PC-9 (cell line): ENCODE measurements around the gene GUK1.

ENCODE experiments used
- CTCF ChIP-seq: fragments of 200-600 bp; sonication (generic); conservative IDR thresholded peaks from 2 replicates; pipeline ENCODE4 v1.6.1; 2017; ENCODE audit warnings: mixed run types, antibody characterized with exemption, mild to moderate bottlenecking, moderate library complexity
- EZH2 ChIP-seq: fragments of 200-600 bp; sonication (generic); IDR thresholded peaks from 2 replicates; pipeline ENCODE4 v1.8.0; 2017; ENCODE audit warnings: antibody characterized with exemption, low read depth

DNA sequence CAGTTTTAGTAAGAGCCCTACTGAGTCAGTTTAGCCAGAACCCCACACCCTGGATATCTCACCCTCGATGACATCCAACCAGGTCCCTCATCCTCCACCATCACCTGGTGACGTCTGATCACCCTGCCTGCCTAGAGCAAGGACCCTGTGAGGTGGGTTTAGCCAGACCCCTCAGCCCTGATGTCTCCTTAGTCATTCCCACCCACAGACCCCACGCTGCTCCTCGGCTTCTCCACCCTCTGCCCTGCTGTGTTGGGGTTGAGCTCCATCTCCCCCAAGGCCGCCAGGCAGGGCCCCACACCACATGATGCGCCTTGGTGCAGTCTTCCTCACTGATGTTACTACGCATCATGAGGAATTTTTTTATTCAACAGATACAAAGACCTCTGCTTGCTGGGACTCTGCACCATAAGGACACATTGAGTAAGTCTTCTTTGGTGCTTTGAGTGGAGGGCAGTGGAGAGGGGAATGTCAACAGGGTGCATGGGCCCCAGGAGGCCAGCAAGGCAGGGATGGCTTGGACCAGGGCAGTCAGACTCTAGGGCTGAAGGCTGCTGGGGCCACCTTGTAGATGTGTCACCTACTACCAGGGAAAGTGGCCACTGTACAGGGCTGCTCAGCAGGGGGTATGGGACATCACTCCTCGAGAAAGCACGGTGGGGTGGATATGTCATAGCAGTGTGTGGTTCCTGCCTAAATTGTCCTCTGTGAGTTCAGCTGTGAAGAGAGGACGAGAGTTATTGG is 23.9 kb downstream of the GUK1 start:
- no peak for TF ChIP-seq EZH2
- no peak for TF ChIP-seq CTCF
